HUES6 (cell line): ENCODE data around the gene FBXO31.
"Not testable (repeated sequence)": the region's sequence is repeated elsewhere in the genome, so short reads cannot be mapped to it uniquely, and the experiment has no call there.

ENCODE experiments used
- H3K27ac ChIP-seq: 2 replicates; pipeline ENCODE4 v1.7.0; 2013; ENCODE audit warnings: low read depth, mild to moderate bottlenecking, low read length, inconsistent platforms
- H3K27me3 ChIP-seq: 2 replicates; pipeline ENCODE4 v1.6.1; 2013; ENCODE audit warnings: low read length; ENCODE audit not compliant: control insufficient read depth, insufficient read depth
- H3K36me3 ChIP-seq: 2 replicates; pipeline ENCODE4 v1.6.1; 2013; ENCODE audit warnings: low read length; ENCODE audit not compliant: control insufficient read depth, insufficient read depth
- H3K4me1 ChIP-seq: 2 replicates; pipeline ENCODE4 v1.6.1; 2013; ENCODE audit warnings: low read length; ENCODE audit not compliant: control insufficient read depth, insufficient read depth
- H3K4me3 ChIP-seq: 2 replicates; pipeline ENCODE4 v1.5.1; 2013; ENCODE audit warnings: low read depth, low read length
- H3K9ac ChIP-seq: one replicate; pipeline ENCODE4 v1.6.1; 2013; ENCODE audit warnings: mild to moderate bottlenecking, low read length
- H3K9me3 ChIP-seq: 2 replicates; pipeline ENCODE4 v1.6.1; 2013; ENCODE audit warnings: low read depth, low read length; ENCODE audit not compliant: control insufficient read depth, insufficient read depth

The FBXO31 gene

GRCh38 chr16:87369117-87369765 lies 14.3 kb downstream of the FBXO31 start:
- H3K4me1 ChIP-seq = peaks cover 15% of the 10 kb centered on the region; the same call in 1 of the 2 replicates
- no peak overlapping the region for H3K4me3 ChIP-seq
- H3K27me3 ChIP-seq = no peaks in the 10 kb centered on the region
- no peak overlapping the region for H3K9ac ChIP-seq
- H3K9me3 ChIP-seq = no peaks in the 10 kb centered on the region
- H3K36me3 ChIP-seq = peaks cover 6% of the 10 kb centered on the region
- H3K27ac ChIP-seq = no peak overlapping the region

- Histone ChIP-seq H3K4me3 (no peak overlapping the region), H3K36me3 (peaks cover 8% of the 10 kb centered on the region), H3K9me3 (no peaks in the 10 kb centered on the region), H3K9ac (no peak overlapping the region), H3K27me3 (no peaks in the 10 kb centered on the region), H3K4me1 (peaks cover 19% of the 10 kb centered on the region; the same call in 1 of the 2 replicates), H3K27ac (no peak overlapping the region)
Measured at GRCh38 chr16:87368029-87368770, 15.4 kb downstream of the FBXO31 start.

GRCh38 chr16:87367529-87367928 lies 16.0 kb downstream of the FBXO31 start:
- Histone ChIP-seq H3K9me3 (no peaks in the 10 kb centered on the region), H3K9ac (no peak overlapping the region), H3K27me3 (no peaks in the 10 kb centered on the region), H3K4me3 (no peak overlapping the region), H3K36me3 (peaks cover 8% of the 10 kb centered on the region), H3K27ac (no peak overlapping the region), H3K4me1 (peaks cover 19% of the 10 kb centered on the region; the same call in 1 of the 2 replicates)

GRCh38 chr16:87366930-87367329 lies 16.6 kb downstream of the FBXO31 start:
- Histone ChIP-seq H3K9ac (no peak overlapping the region), H3K4me3 (no peak overlapping the region), H3K9me3 (no peaks in the 10 kb centered on the region), H3K4me1 (peaks cover 19% of the 10 kb centered on the region; the same call in 1 of the 2 replicates), H3K27ac (no peak overlapping the region), H3K36me3 (peaks cover 8% of the 10 kb centered on the region), H3K27me3 (no peaks in the 10 kb centered on the region)

GRCh38 chr16:87366288-87366687 lies 17.3 kb downstream of the FBXO31 start:
- Histone ChIP-seq H3K9me3 (no peaks in the 10 kb centered on the region), H3K4me1 (peaks cover 15% of the 10 kb centered on the region; the same call in 1 of the 2 replicates), H3K27ac (no peak overlapping the region), H3K9ac (no peak overlapping the region), H3K4me3 (no peak overlapping the region), H3K36me3 (peaks cover 13% of the 10 kb centered on the region), H3K27me3 (no peaks in the 10 kb centered on the region)

GRCh38 chr16:87365021-87365713 lies 18.4 kb downstream of the FBXO31 start:
- Histone ChIP-seq H3K9me3 (no peaks in the 10 kb centered on the region), H3K9ac (no peak overlapping the region), H3K4me1 (peaks cover 9% of the 10 kb centered on the region; the same call in 1 of the 2 replicates), H3K4me3 (no peak overlapping the region), H3K27ac (no peak overlapping the region), H3K36me3 (peaks cover 19% of the 10 kb centered on the region), H3K27me3 (no peaks in the 10 kb centered on the region)

GRCh38 chr16:87363771-87364455 lies 19.7 kb downstream of the FBXO31 start:
- H3K27ac ChIP-seq = no peak overlapping the region
- no peak overlapping the region for H3K4me3 ChIP-seq
- H3K4me1 ChIP-seq = peaks cover 4% of the 10 kb centered on the region; the same call in 1 of the 2 replicates
- H3K36me3 ChIP-seq = peaks cover 31% of the 10 kb centered on the region
- H3K27me3 ChIP-seq = no peaks in the 10 kb centered on the region
- no peaks in the 10 kb centered on the region for H3K9me3 ChIP-seq
- H3K9ac ChIP-seq = no peak overlapping the region

GRCh38 chr16:87362828-87363559 lies 20.6 kb downstream of the FBXO31 start:
- H3K27ac ChIP-seq, H3K4me3 ChIP-seq: not testable (repeated sequence)
- H3K36me3 ChIP-seq = peaks cover 40% of the 10 kb centered on the region

GRCh38 chr16:87361916-87362619 lies 21.5 kb downstream of the FBXO31 start:
- no peak overlapping the region for H3K27ac ChIP-seq
- peaks cover 38% of the 10 kb centered on the region for H3K36me3 ChIP-seq
- no peak overlapping the region for H3K4me3 ChIP-seq
- H3K9me3 ChIP-seq = no peaks in the 10 kb centered on the region
- H3K4me1 ChIP-seq = peaks cover 4% of the 10 kb centered on the region; the same call in 1 of the 2 replicates
- H3K27me3 ChIP-seq = no peaks in the 10 kb centered on the region
- H3K9ac ChIP-seq = no peak overlapping the region

More at GRCh38 chr16:87362828-87363559, 20.6 kb downstream of the FBXO31 start:
- not testable (repeated sequence) for H3K4me1 ChIP-seq, H3K9me3 ChIP-seq, H3K9ac ChIP-seq, H3K27me3 ChIP-seq
